Ovary (tissue), 9 donors: ENCODE results near the gene WNT16. TPM values are rescaled to one million over a fixed set of nuclear protein-coding genes. Genes with fewer than 3 reads are reported as not detected.
"Not testable (repeated sequence)": the region's sequence is repeated elsewhere in the genome, so short reads cannot be mapped to it uniquely, and the experiment has no call there.

Experiments used
- DNase-seq, 5 donors: peaks; one replicate each; pipeline ENCODE4 v3.0.0-alpha.2; 2019 to 2020
- H3K27ac ChIP-seq, 2 donors: fragments of 200-600 bp; one replicate each; pipeline versions ENCODE4 v1.5.1 to v1.8.0; 2019 to 2022
- H3K27me3 ChIP-seq: fragments of 200-600 bp; one replicate; pipeline ENCODE4 v1.8.0; 2022
- H3K36me3 ChIP-seq: fragments of 200-600 bp; sonication (generic); one replicate; pipeline ENCODE4 v1.5.1; 2019
- H3K4me1 ChIP-seq: one replicate; pipeline ENCODE4 v1.8.1; 2013; ENCODE audit warnings: mild to moderate bottlenecking, moderate library complexity; ENCODE audit not compliant: insufficient read depth
- H3K4me3 ChIP-seq: fragments of 200-600 bp; sonication (generic); one replicate; pipeline ENCODE4 v1.5.1; 2017
- H3K9me3 ChIP-seq, 2 donors: fragments of 200-600 bp in 1 of 2; sonication (generic) in 1 of 2; one replicate each; pipeline versions ENCODE4 v1.5.1 to v1.8.1; 2013 to 2019; ENCODE audit warnings: mild to moderate bottlenecking in 1 of 2, moderate library complexity in 1 of 2
- CTCF ChIP-seq, 3 donors: fragments of 450-650 bp in 2 of 3; fragments of 200-600 bp in 1 of 3; IDR thresholded peaks; one replicate each; pipeline versions ENCODE4 v1.5.1 to v1.8.0; 2016 to 2022; ENCODE audit warnings: antibody characterized with exemption in 3 of 3, mild to moderate bottlenecking in 1 of 3
- EP300 ChIP-seq: sonication (generic); formaldehyde crosslinking; IDR thresholded peaks from one replicate; pipeline ENCODE4 v1.6.1; 2017; ENCODE audit warnings: antibody characterized with exemption
- POLR2A ChIP-seq: fragments of 450-650 bp; IDR thresholded peaks from one replicate; pipeline ENCODE4 v1.6.1; 2017; ENCODE audit warnings: antibody characterized with exemption, mild to moderate bottlenecking, moderate library complexity
- WGBS, 3 donors: extraction: QIAGEN DNeasy Blood & Tissue Kit in 1 of 3; methylation state at CpG; one replicate each; pipeline versions ENCODE4 v1.1.5 to v1.1.7; 2013 to 2017; 5-methylcytosine and 5-hydroxymethylcytosine counted together
- intact Hi-C, 4 donors: fragments of 100-400 bp; cut with DNase I; formaldehyde crosslinking; loops; one replicate each; pipeline versions ENCODE4 v1.11.0 to v1.15.1; 2022 to 2023
- polyA plus RNA-seq, 2 donors: library from polyadenylated mRNA; stranded (reverse); fragments of 200-250 nt in 1 of 2; fragments of 350-450 nt in 1 of 2; fragmentation: Illumina TruSeq in 1 of 2; extraction: RNeasy Lipid Tissue Mini Kit (QIAGEN cat#74804) in 1 of 2; gene quantifications; one replicate each; pipeline ENCODE4 v1.2.3, GENCODE V29; 2013 to 2014
- total RNA-seq, 7 donors: library from RNA; depleted of rRNA in 2 of 7; stranded (reverse); fragments of >200 nt in 2 of 7; fragmentation: NEBNext Ultra II Directional in 3 of 7; extraction: Animal tissue kit (Norgen Biotek cat#: 25700) in 3 of 7; gene quantifications; one replicate each; pipeline versions ENCODE4 v1.1.0 to v1.2.4, GENCODE V29; 2016 to 2023
- donor health status: DM: no; HTN: no; CAD: no; lungs with moderate emphysema.
- donor health status: DM: no; HTN: no; CAD: no.
- donor health status: Bipolar disorder and iron deficiency.
- donor health status: DM: yes; HTN: yes; CAD: no.
- donor health status: DM: no; HTN: no; CAD: no.
- donor health status: DM: yes; HTN: yes; CAD: no.

WNT16 gene
- total and polyA plus RNA-seq, 9 donors, result 0.02 to 1.5 (median 0.12) TPM; not detected in 4

GRCh38 chr7:121313220-121313792 lies 15.5 kb upstream of the WNT16 start:
- H3K4me3 ChIP-seq, result no peak overlapping the region
- H3K9me3 ChIP-seq, result no peaks in the 10 kb centered on the region
- DNase-seq, result no peak
- no peak overlapping the region for H3K27ac ChIP-seq
- no peak for TF ChIP-seq CTCF (IDR thresholded peaks at IDR 0.05)
- TF ChIP-seq POLR2A, result no peak
- TF ChIP-seq EP300, result no peak
- no peaks in the 10 kb centered on the region for H3K4me1 ChIP-seq
- no peaks in the 10 kb centered on the region for H3K36me3 ChIP-seq
- intact Hi-C loops, result no loop called here
- 74 to 78% (median 75%) methylated on average over 3 of the region's 3 CpGs for WGBS, 3 donors
- no peaks in the 10 kb centered on the region for H3K27me3 ChIP-seq

- TF ChIP-seq POLR2A (no peak), CTCF (IDR thresholded peaks at IDR 0.05) (no peak), EP300 (no peak)
- no peaks in the 10 kb centered on the region for H3K9me3 ChIP-seq
- no peak overlapping the region for H3K27ac ChIP-seq
- no peaks in the 10 kb centered on the region for H3K4me1 ChIP-seq
- 43 to 48% (median 44%) methylated on average over 9 of the region's 9 CpGs for WGBS, 3 donors
- DNase-seq, result no peak
- H3K4me3 ChIP-seq, result no peak overlapping the region
- no peaks in the 10 kb centered on the region for H3K27me3 ChIP-seq
- H3K36me3 ChIP-seq, result no peaks in the 10 kb centered on the region
- intact Hi-C loops, result no loop called here
Measured at GRCh38 chr7:121313793-121314676, 14.8 kb upstream of the WNT16 start.

GRCh38 chr7:121315170-121315569 lies 13.6 kb upstream of the WNT16 start:
- H3K9me3 ChIP-seq, DNase-seq, H3K27me3 ChIP-seq, intact Hi-C loops, H3K4me3 ChIP-seq, H3K4me1 ChIP-seq, H3K27ac ChIP-seq, H3K36me3 ChIP-seq: not testable (repeated sequence)
- 91 to 97% (median 93%) methylated on average over 3 of the region's 3 CpGs for WGBS, 3 donors

GRCh38 chr7:121322460-121322859 lies 6.3 kb upstream of the WNT16 start:
- WGBS, 3 donors, result 48 to 71% (median 48%) methylated on average over 3 of the region's 3 CpGs
- Histone ChIP-seq H3K4me1 (no peaks in the 10 kb centered on the region), H3K36me3 (no peaks in the 10 kb centered on the region), H3K4me3 (no peak overlapping the region), H3K27ac (no peak overlapping the region), H3K27me3 (no peaks in the 10 kb centered on the region), H3K9me3 (no peaks in the 10 kb centered on the region)
- TF ChIP-seq CTCF (IDR thresholded peaks at IDR 0.05) (no peak), POLR2A (no peak), EP300 (no peak)
- intact Hi-C loops, result no loop called here
- no peak for DNase-seq
